HCT116 (cell line): ENCODE data around the gene SOX18. TPM values are rescaled to one million over a fixed set of nuclear protein-coding genes. Genes with fewer than 3 reads are reported as not detected.
A peak's percentile ranks its signal among the peaks of the same experiment; 100 is the strongest.

Source experiments
- ATAC-seq: fragments of 200-7000 bp; cut with Tn5 transposase; 2 replicates; pipeline ENCODE4 v1.9.1; 2020; ENCODE audit warnings: mild to moderate bottlenecking, moderate library complexity
- BruUV-seq: library from RNA; stranded (reverse); fragments of 400-500 nt; replicated peaks from 2 replicates; lab custom pipeline; 2021; lab: Mats Ljungman, UMichigan
- CTCF ChIA-PET: fragments of 300-600 bp; sonication (Branson Sonifier 250); formaldehyde crosslinking; loops from one replicate; lab custom pipeline; 2021; ENCODE audit warnings: antibody characterized with exemption; lab: Charles Lee
- POLR2A ChIA-PET: fragments of 300-600, 350-600 bp; sonication (Branson Sonifier 250); formaldehyde crosslinking; loops from one replicate; lab custom pipeline; 2021; ENCODE audit warnings: antibody characterized with exemption; lab: Charles Lee
- RAD21 ChIA-PET, 2 experiments: fragments of 300-600 bp; sonication (Branson Sonifier 250); formaldehyde crosslinking; loops; one replicate each; lab custom pipeline; 2023; ENCODE audit warnings: low total read pairs in 2 of 2; ENCODE audit not compliant: uncharacterized antibody in 2 of 2, unreplicated experiment in 2 of 2, low non-redundant PET in 1 of 2; lab: Charles Lee
- DNase-seq: peaks from one replicate; pipeline ENCODE4 v3.0.0-alpha.2; 2010; ENCODE audit warnings: low read depth, low spot score
- H2AFZ ChIP-seq: fragments of 200-600 bp; shearing (Covaris generic), sonication (generic); 2 replicates; pipeline ENCODE4 v1.6.1; 2017; ENCODE audit warnings: low read depth, mixed run types, mixed read lengths, antibody characterized with exemption, low read length; ENCODE audit not compliant: poor library complexity, severe bottlenecking
- H3K27ac ChIP-seq: 2 replicates; pipeline ENCODE4 v1.5.1; 2012; ENCODE audit warnings: low read depth, low read length
- H3K27me3 ChIP-seq: fragments of 200-600 bp; sonication (generic); 2 replicates; pipeline ENCODE4 v1.6.1; 2016; ENCODE audit warnings: mixed run types, low read length, mixed read lengths; ENCODE audit not compliant: insufficient read depth
- H3K36me3 ChIP-seq, 2 experiments: fragments of 200-500 bp in 1 of 2; fragments of 200-600 bp in 1 of 2; sonication (Bioruptor generic) in 1 of 2; sonication (generic) in 1 of 2; 2 replicates each; pipeline versions ENCODE4 v1.5.1 to v1.6.1; 2014 to 2016; ENCODE audit warnings: low read length in 2 of 2, inconsistent platforms in 1 of 2, mixed read lengths in 1 of 2, mixed run types in 1 of 2; ENCODE audit not compliant: insufficient read depth in 2 of 2, control insufficient read depth in 1 of 2
- H3K4me1 ChIP-seq, 2 experiments: fragments of 200-600 bp in 1 of 2; sonication (generic) in 1 of 2; 2 replicates each; pipeline versions ENCODE4 v1.5.1 to v1.6.1; 2012 to 2017; ENCODE audit warnings: low read length in 2 of 2, inconsistent platforms in 1 of 2, mild to moderate bottlenecking in 1 of 2, mixed read lengths in 1 of 2, mixed run types in 1 of 2, moderate library complexity in 1 of 2; ENCODE audit not compliant: insufficient read depth in 2 of 2, control insufficient read depth in 1 of 2
- H3K4me2 ChIP-seq: fragments of 200-600 bp; sonication (generic); 2 replicates; pipeline ENCODE4 v1.6.1; 2017; ENCODE audit warnings: mixed run types, low read length, mixed read lengths
- H3K4me3 ChIP-seq, 2 experiments: fragments of 200-600 bp in 1 of 2; sonication (generic) in 1 of 2; replicated peaks in 1 of 2; 2 replicates each; pipeline ENCODE4 v1.5.1; 2011 to 2016; ENCODE audit warnings: low read length in 2 of 2, control low read depth in 1 of 2, low read depth in 1 of 2, mild to moderate bottlenecking in 1 of 2, mixed read lengths in 1 of 2, mixed run types in 1 of 2
- H3K79me2 ChIP-seq: fragments of 200-600 bp; sonication (generic); 2 replicates; pipeline ENCODE4 v1.6.1; 2017; ENCODE audit warnings: mild to moderate bottlenecking, mixed run types, low read length, moderate library complexity, mixed read lengths; ENCODE audit not compliant: insufficient read depth
- H3K9ac ChIP-seq: fragments of 200-600 bp; sonication (generic); 2 replicates; pipeline ENCODE4 v1.6.1; 2016; ENCODE audit warnings: low read length, mixed read lengths
- H3K9me2 ChIP-seq: fragments of 200-600 bp; sonication (generic), shearing (Covaris generic); 2 replicates; pipeline ENCODE4 v1.6.1; 2017; ENCODE audit warnings: mixed run types, mild to moderate bottlenecking, moderate library complexity; ENCODE audit not compliant: insufficient read depth
- H3K9me3 ChIP-seq, 2 experiments: fragments of 200-500 bp in 1 of 2; fragments of 200-600 bp in 1 of 2; sonication (Bioruptor generic) in 1 of 2; sonication (generic) in 1 of 2; 2 replicates each; pipeline ENCODE4 v1.6.1; 2014 to 2017; ENCODE audit warnings: low read length in 2 of 2, mixed read lengths in 2 of 2, inconsistent platforms in 1 of 2, low read depth in 1 of 2, mild to moderate bottlenecking in 1 of 2, mixed run types in 1 of 2, moderate library complexity in 1 of 2; ENCODE audit not compliant: control insufficient read depth in 1 of 2, insufficient read depth in 1 of 2
- H4K20me1 ChIP-seq: fragments of 200-600 bp; sonication (generic), shearing (Covaris generic); 2 replicates; pipeline ENCODE4 v1.6.1; 2017; ENCODE audit warnings: mixed run types, mild to moderate bottlenecking, moderate library complexity; ENCODE audit not compliant: insufficient read depth
- CEBPB ChIP-seq: IDR thresholded peaks from 2 replicates; pipeline ENCODE4 v1.6.1; 2012; ENCODE audit warnings: low read depth
- ELF1 ChIP-seq: IDR thresholded peaks from 2 replicates; pipeline ENCODE4 v1.6.1; 2012; ENCODE audit warnings: low read depth, borderline replicate concordance
- EZH2 ChIP-seq: fragments of 200-600 bp; sonication (generic); IDR thresholded peaks from 2 replicates; pipeline ENCODE4 v1.6.1; 2017; ENCODE audit warnings: antibody characterized with exemption, mixed run types
- EZH2phosphoT487 ChIP-seq: fragments of 200-600 bp; IDR thresholded peaks from 2 replicates; pipeline ENCODE4 v1.6.1; 2018; ENCODE audit warnings: antibody characterized with exemption, borderline replicate concordance
- JUND ChIP-seq: IDR thresholded peaks from 2 replicates; pipeline ENCODE4 v1.6.1; 2012
- POLR2AphosphoS5 ChIP-seq: IDR thresholded peaks from 2 replicates; pipeline ENCODE4 v1.6.1; 2011; ENCODE audit warnings: mild to moderate bottlenecking, low read depth, low read length, moderate library complexity
- SIN3A ChIP-seq: IDR thresholded peaks from 2 replicates; pipeline ENCODE4 v1.6.1; 2012; ENCODE audit warnings: low read depth
- SRF ChIP-seq: IDR thresholded peaks from 2 replicates; pipeline ENCODE4 v1.6.1; 2012; ENCODE audit warnings: low read depth
- TCF7L2 ChIP-seq: IDR thresholded peaks from 2 replicates; pipeline ENCODE4 v1.7.0; 2011; ENCODE audit warnings: borderline replicate concordance, inconsistent platforms; ENCODE audit not compliant: insufficient read depth, insufficient read length; ENCODE audit errors: extremely low read depth
- YY1 ChIP-seq: IDR thresholded peaks from 2 replicates; pipeline ENCODE4 v1.6.1; 2011; ENCODE audit warnings: low read length, low read depth, moderate library complexity, mild to moderate bottlenecking; ENCODE audit not compliant: insufficient replicate concordance; ENCODE audit errors: extremely low read depth
- ZFX ChIP-seq: fragments of 450-650 bp; IDR thresholded peaks from 2 replicates; pipeline ENCODE4 v1.6.1; 2017
- ZNF274 ChIP-seq: fragments of 200-500 bp; sonication (Bioruptor generic); IDR thresholded peaks from 2 replicates; pipeline ENCODE4 v1.6.1; 2014; ENCODE audit warnings: mild to moderate bottlenecking, low read depth, low read length, inconsistent platforms
- intact Hi-C: fragments of 100-400 bp; cut with micrococcal nuclease; formaldehyde crosslinking; loops from 2 replicates; pipeline ENCODE4 v1.10.0; 2022
- total RNA-seq: library from RNA; stranded (reverse); gene quantifications from one replicate; pipeline ENCODE4 v1.2.1, GENCODE V29; 2021; ENCODE audit not compliant: unreplicated experiment
- TF ChIP-seq, protein P1 (sequence below): IDR thresholded peaks from 2 replicates; pipeline ENCODE4 v1.6.1; 2012

SOX18 gene
- total RNA-seq, 1 experiment from 2014 or later, result 3.3 TPM

- Histone ChIP-seq H3K4me2 (no peak overlapping the region), H3K9me3 (no peaks in the 10 kb centered on the region), H2AFZ (no peak overlapping the region), H3K36me3 (peaks cover 23 to 30% of the 10 kb centered on the region in 2 experiments; a peak in 3 of 4 replicates), H3K4me1 (no peaks in the 10 kb centered on the region), H3K9ac (no peak overlapping the region), H3K79me2 (no peaks in the 10 kb centered on the region), H3K4me3 (no peak overlapping the region), H3K27ac (no peak overlapping the region), H3K27me3 (no peaks in the 10 kb centered on the region), H4K20me1 (no peaks in the 10 kb centered on the region), H3K9me2 (no peaks in the 10 kb centered on the region)
- ATAC-seq (peak; percentile 29; the same call in 1 of the 2 replicates), DNase-seq (no peak)
- BruUV-seq, result no TSS peak
- intact Hi-C loops, result no loop called here
- TF ChIP-seq SIN3A (no peak), YY1 (no peak), ZNF274 (no peak), ELF1 (no peak), CEBPB (no peak), POLR2AphosphoS5 (no peak)
- TF ChIP-seq, protein P1, sequence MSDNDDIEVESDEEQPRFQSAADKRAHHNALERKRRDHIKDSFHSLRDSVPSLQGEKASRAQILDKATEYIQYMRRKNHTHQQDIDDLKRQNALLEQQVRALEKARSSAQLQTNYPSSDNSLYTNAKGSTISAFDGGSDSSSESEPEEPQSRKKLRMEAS, result no peak
- ChIA-PET RAD21 (no interaction called here), POLR2A (no interaction called here), CTCF (no interaction called here)
These were observed 21.3 kb downstream of the SOX18 start for GRCh38 chr20:64027981-64028685.

GRCh38 chr20:64025826-64026412 lies 23.5 kb downstream of the SOX18 start:
- no peaks in the 10 kb centered on the region for H4K20me1 ChIP-seq
- H3K4me3 ChIP-seq, result no peak overlapping the region
- no peaks in the 10 kb centered on the region for H3K79me2 ChIP-seq
- no peaks in the 10 kb centered on the region for H3K27me3 ChIP-seq
- TF ChIP-seq EZH2, result no peak
- TF ChIP-seq SRF, result no peak
- TF ChIP-seq EZH2phosphoT487, result no peak
- TF ChIP-seq JUND, result no peak
- TF ChIP-seq, protein P1, result no peak
- TF ChIP-seq ZFX, result no peak
- no peak for TF ChIP-seq POLR2AphosphoS5
- TF ChIP-seq TCF7L2, result no peak
- H3K9me2 ChIP-seq, result no peaks in the 10 kb centered on the region
- intact Hi-C loops, result no loop called here
- H2AFZ ChIP-seq, result no peak overlapping the region
- no peaks in the 10 kb centered on the region for H3K4me1 ChIP-seq
- H3K4me2 ChIP-seq, result no peak overlapping the region
- ChIA-PET POLR2A (no interaction called here), RAD21 (no interaction called here), CTCF (no interaction called here)
- ATAC-seq (no peak), DNase-seq (no peak)
- no TSS peak for BruUV-seq
- no peaks in the 10 kb centered on the region for H3K9me3 ChIP-seq
- H3K27ac ChIP-seq, result no peak overlapping the region
- peaks cover 33 to 35% of the 10 kb centered on the region in 2 experiments for H3K36me3 ChIP-seq
- no peak overlapping the region for H3K9ac ChIP-seq
